ENCODE data around the gene PLK2. TPM values are rescaled to one million over a fixed set of nuclear protein-coding genes. Genes with fewer than 3 reads are reported as not detected.

PLK2 gene
- total RNA-seq, 1 donor from 2014 or later, result 10.9 TPM

DNA sequence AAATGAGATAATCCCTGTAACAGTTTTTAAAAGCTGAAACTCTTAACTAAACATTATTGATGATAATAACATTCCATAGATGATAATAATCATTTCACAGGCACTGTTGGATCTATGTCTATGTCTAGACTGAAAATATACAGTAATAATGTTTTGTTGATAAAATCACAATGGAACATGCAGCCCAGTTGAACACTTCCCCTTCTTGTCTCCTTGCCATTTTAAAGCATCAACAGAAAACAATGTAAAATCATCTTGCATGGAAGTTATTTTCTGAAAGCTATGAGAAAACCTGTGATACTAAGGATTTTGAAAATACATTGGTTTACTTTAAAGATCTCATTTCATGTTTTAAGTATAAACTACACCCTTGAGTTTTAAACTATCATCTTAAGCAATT, 33.3 kb upstream of the PLK2 start:
- no peak for TF ChIP-seq CTCF (IDR thresholded peaks at IDR 0.05)
- ChIA-PET CTCF (interaction anchor here (1.0 to 2.0 kb wide), 2 partner anchors 12 to 358 kb away, joined by 3 to 4 read pairs; no protein-coding TSS in a partner anchor), POLR2A (interaction anchor here (1.4 to 2.9 kb wide), 2 partner anchors 13 to 15 kb away, joined by 3 to 11 read pairs; no protein-coding TSS in a partner anchor)
- Mint-ChIP-seq H3K4me3 (peak overlapping the region; percentile 82), H3K4me1 (peaks cover 80% of the 10 kb centered on the region), H3K9me3 (peaks cover 20% of the 10 kb centered on the region), H3K36me3 (ENCODE audit: low read depth) (peaks cover 48% of the 10 kb centered on the region), H3K27me3 (no peaks in the 10 kb centered on the region), H3K27ac (peak overlapping the region; percentile 95)
- no peak for ATAC-seq (ENCODE audit: low read depth)
- DNase-seq, result no peak
- intact Hi-C loops (cut with micrococcal nuclease), result loop anchor here (10.0 kb wide), 1 partner anchor 272 kb away; no protein-coding TSS in a partner anchor

DNA sequence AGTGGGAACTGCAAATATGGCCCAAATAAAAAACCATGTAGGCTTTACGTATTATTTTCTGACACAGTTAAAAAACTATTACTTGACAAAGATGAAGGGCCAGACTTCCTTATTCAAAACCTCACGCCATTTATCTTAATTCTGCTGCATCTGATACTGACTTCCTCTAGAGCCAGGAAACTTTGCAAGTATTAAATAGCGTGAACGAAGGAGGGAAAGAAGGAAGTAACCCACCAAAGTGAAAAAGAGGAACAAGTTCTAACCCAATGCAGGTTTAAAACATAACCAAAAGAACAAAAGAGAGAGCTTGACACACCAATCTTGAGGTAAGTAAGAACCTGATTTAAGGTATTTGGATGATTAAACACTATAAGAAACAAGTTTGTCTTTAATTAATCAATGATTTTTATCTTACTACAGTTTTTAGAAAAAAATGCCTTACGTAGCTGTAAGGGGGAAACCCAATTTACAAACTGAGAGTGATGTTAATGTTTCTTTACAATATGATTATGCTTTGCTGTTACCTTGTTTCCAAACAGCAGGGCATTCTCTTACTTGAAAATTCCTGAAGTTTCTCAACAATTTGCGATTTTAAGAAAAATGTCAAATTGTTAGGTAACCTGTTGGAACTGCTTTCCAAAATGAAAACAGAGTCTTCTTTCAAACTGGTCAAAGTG, 31.5 kb upstream of the PLK2 start, which contains the start of gene GAPT:
GAPT (plus strand) TSS at position 220 of the 677 bp plus-strand sequence. CDS start 3,102 bp downstream, outside the sequence.
- Mint-ChIP-seq H3K27me3 (no peaks in the 10 kb centered on the region), H3K4me1 (peaks cover 66% of the 10 kb centered on the region), H3K36me3 (ENCODE audit: low read depth) (peaks cover 36% of the 10 kb centered on the region), H3K4me3 (peak within 1 kb of the TSS; percentile 82), H3K9me3 (peaks cover 11% of the 10 kb centered on the region), H3K27ac (peak within 1 kb of the TSS; percentile 95)
- TF ChIP-seq CTCF (IDR thresholded peaks at IDR 0.05), result no peak
- DNase-seq (no peak), ATAC-seq (ENCODE audit: low read depth) (peak; percentile 87)
- ChIA-PET CTCF (interaction anchor here (2.0 kb wide), 1 partner anchor 14 kb away, joined by 4 read pairs; no protein-coding TSS in a partner anchor), POLR2A (interaction anchor here (0.8 to 2.9 kb wide), 4 partner anchors 14 to 395 kb away, joined by 3 to 11 read pairs (median 6); partner anchors contain the start of gene PLK2)
- intact Hi-C loops (cut with micrococcal nuclease), result loop anchor here (1.0 to 10.0 kb wide), 6 partner anchors 9 to 1318 kb away; partner anchors contain the start of gene RAB3C

GRCh38 chr5:58490402-58491050, 30.6 kb upstream of the PLK2 start:
- Mint-ChIP-seq H3K27me3 (no peaks in the 10 kb centered on the region), H3K4me3 (peak overlapping the region; percentile 42)

DNA sequence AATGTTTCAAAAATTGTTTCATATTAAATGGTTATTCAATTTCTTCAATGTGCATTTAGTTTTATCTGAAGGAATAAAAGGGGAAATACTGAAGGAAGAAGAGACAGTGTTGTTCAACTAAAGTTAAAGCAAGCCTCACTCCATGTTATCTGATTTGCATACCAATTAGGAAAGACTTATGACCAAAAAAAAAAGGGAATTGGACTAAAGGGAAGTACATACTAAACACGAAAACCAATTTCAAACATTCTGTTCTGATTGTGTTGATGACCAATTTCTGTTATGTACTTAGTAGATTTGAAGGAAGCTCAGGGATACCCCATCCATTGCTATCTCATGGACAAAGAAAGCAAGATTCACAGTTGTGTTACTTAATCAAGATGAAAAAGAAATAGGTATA, 26.4 kb upstream of the PLK2 start:
- ATAC-seq (ENCODE audit: low read depth), result no peak
- Mint-ChIP-seq H3K4me3 (no peak overlapping the region), H3K4me1 (peaks cover 30% of the 10 kb centered on the region), H3K9me3 (peaks cover 3% of the 10 kb centered on the region), H3K27me3 (no peaks in the 10 kb centered on the region), H3K36me3 (ENCODE audit: low read depth) (peaks cover 1% of the 10 kb centered on the region), H3K27ac (no peak overlapping the region)
- TF ChIP-seq CTCF (IDR thresholded peaks at IDR 0.05), result no peak
- intact Hi-C loops (cut with micrococcal nuclease), result no loop called here
- no peak for DNase-seq
- ChIA-PET POLR2A (interaction anchor here (1.0 kb wide), 1 partner anchor 26 kb away, joined by 3 read pairs; no protein-coding TSS in a partner anchor), CTCF (interaction anchor here (0.7 to 1.8 kb wide), 5 partner anchors 8 to 363 kb away, joined by 3 to 10 read pairs (median 5); no protein-coding TSS in a partner anchor)

More at GRCh38 chr5:58490402-58491050, 30.6 kb upstream of the PLK2 start:
- ATAC-seq (ENCODE audit: low read depth), result peak; percentile 57
- intact Hi-C loops (cut with micrococcal nuclease), result loop anchor here (1.0 to 10.0 kb wide), 8 partner anchors 10 to 1317 kb away; partner anchors contain the start of genes PLK2 and RAB3C
- Mint-ChIP-seq H3K4me1 (peaks cover 63% of the 10 kb centered on the region), H3K9me3 (peaks cover 8% of the 10 kb centered on the region), H3K36me3 (ENCODE audit: low read depth) (peaks cover 28% of the 10 kb centered on the region), H3K27ac (peak overlapping the region; percentile 95)
- DNase-seq, result no peak
- TF ChIP-seq CTCF (IDR thresholded peaks at IDR 0.05), result no peak
- POLR2A ChIA-PET, result interaction anchor here (1.2 to 2.9 kb wide), 2 partner anchors 15 to 30 kb away, joined by 3 to 11 read pairs; no protein-coding TSS in a partner anchor
- CTCF ChIA-PET, result interaction anchor here (0.6 to 1.0 kb wide), 4 partner anchors 9 to 30 kb away, joined by 3 to 6 read pairs (median 4); no protein-coding TSS in a partner anchor
